Prostate gland (tissue), 2 donors: ENCODE measurements around the gene PLA2G4F. TPM values are rescaled to one million over a fixed set of nuclear protein-coding genes. Genes with fewer than 3 reads are reported as not detected.
A peak's percentile ranks its signal among the peaks of the same experiment; 100 is the strongest.

Experiments used
- DNase-seq: peaks from one replicate; pipeline ENCODE4 v3.0.0-alpha.2; 2019; ENCODE audit warnings: low spot score
- H3K27ac ChIP-seq, 2 donors: fragments of 200-600 bp; sonication (generic); 2 replicates each; pipeline ENCODE4 v1.5.1; 2017 to 2019
- H3K27me3 ChIP-seq: fragments of 200-600 bp; sonication (generic); replicated peaks from 2 replicates; pipeline ENCODE4 v1.5.1; 2019; ENCODE audit not compliant: insufficient read depth
- H3K36me3 ChIP-seq, 2 donors: fragments of 200-600 bp; sonication (generic); 1 replicate in 1 of 2; 2 replicates in 1 of 2; pipeline versions ENCODE4 v1.5.1 to v1.8.1; 2017 to 2019
- H3K4me1 ChIP-seq: fragments of 200-600 bp; sonication (generic); replicated peaks from 2 replicates; pipeline ENCODE4 v1.5.1; 2019
- H3K4me3 ChIP-seq, 2 donors: fragments of 200-600 bp; sonication (generic); 2 replicates each; pipeline ENCODE4 v1.5.1; 2017 to 2019
- H3K9me3 ChIP-seq: fragments of 200-600 bp; sonication (generic); 2 replicates; pipeline ENCODE4 v1.5.1; 2017
- CTCF ChIP-seq, 4 experiments: fragments of 200-600 bp in 2 of 4; fragments of 450-650 bp in 2 of 4; sonication (generic) in 2 of 4; IDR thresholded peaks; 1 replicate in 3 of 4; 2 replicates in 1 of 4; pipeline ENCODE4 v1.5.1; 2016 to 2019; ENCODE audit warnings: antibody characterized with exemption in 4 of 4, mild to moderate bottlenecking in 2 of 4, moderate library complexity in 2 of 4
- POLR2A ChIP-seq: fragments of 450-650 bp; IDR thresholded peaks from one replicate; pipeline ENCODE4 v1.6.1; 2016; ENCODE audit warnings: antibody characterized with exemption, mild to moderate bottlenecking
- POLR2AphosphoS5 ChIP-seq: sonication (generic); formaldehyde crosslinking; IDR thresholded peaks from one replicate; pipeline ENCODE4 v1.6.1; 2017; ENCODE audit warnings: antibody characterized with exemption
- WGBS: methylation state at CpG from one replicate; pipeline ENCODE4 v1.1.5; 2018; 5-methylcytosine and 5-hydroxymethylcytosine counted together
- intact Hi-C: fragments of 100-400 bp; cut with DNase I; formaldehyde crosslinking; loops from one replicate; pipeline ENCODE4 v1.14.2; 2022
- total RNA-seq, 2 donors: library from RNA; depleted of rRNA; stranded (reverse); fragments of >200 nt; gene quantifications; one replicate each; pipeline ENCODE4 v1.1.0, GENCODE V29; 2016

Gene PLA2G4F
- total RNA-seq, 2 donors from 2014 or later: 16.0 to 36.9 TPM

GRCh38 chr15:42137461-42138261 is 18.8 kb downstream of the PLA2G4F start:
- WGBS: 44% methylated on average over 11 of the region's 11 CpGs
- H3K4me1 ChIP-seq: no peaks in the 10 kb centered on the region
- no peaks in the 10 kb centered on the region for H3K9me3 ChIP-seq
- H3K36me3 ChIP-seq: no peaks in the 10 kb centered on the region
- DNase-seq: no peak
- TF ChIP-seq POLR2A (no peak), CTCF (IDR thresholded peaks at IDR 0.05) (peak; percentile 27 to 69 (median 46)), POLR2AphosphoS5 (peak; percentile 9)
- no peak overlapping the region for H3K4me3 ChIP-seq
- intact Hi-C loops: loop anchor here (5.0 kb wide), 2 partner anchors 70 to 145 kb away; no protein-coding TSS in a partner anchor
- H3K27me3 ChIP-seq: no peaks in the 10 kb centered on the region
- no peak overlapping the region for H3K27ac ChIP-seq

- TF ChIP-seq CTCF (IDR thresholded peaks at IDR 0.05) (no peak), POLR2AphosphoS5 (no peak), POLR2A (no peak)
- H3K4me1 ChIP-seq: no peaks in the 10 kb centered on the region
- no peak for DNase-seq
- no peaks in the 10 kb centered on the region for H3K36me3 ChIP-seq
- no peak overlapping the region for H3K4me3 ChIP-seq
- H3K27me3 ChIP-seq: no peaks in the 10 kb centered on the region
- intact Hi-C loops: loop anchor here (5.0 kb wide), 2 partner anchors 69 to 144 kb away; no protein-coding TSS in a partner anchor
- H3K27ac ChIP-seq: no peak overlapping the region
- WGBS: 83% methylated on average over 11 of the region's 11 CpGs
- H3K9me3 ChIP-seq: no peaks in the 10 kb centered on the region
Measured at GRCh38 chr15:42136513-42136912, 19.9 kb downstream of the PLA2G4F start.

- intact Hi-C loops: loop anchor here (5.0 kb wide), 2 partner anchors 68 to 143 kb away; no protein-coding TSS in a partner anchor
- Histone ChIP-seq H3K27me3 (no peaks in the 10 kb centered on the region), H3K9me3 (no peaks in the 10 kb centered on the region), H3K36me3 (no peaks in the 10 kb centered on the region), H3K4me3 (no peak overlapping the region), H3K27ac (no peak overlapping the region), H3K4me1 (no peaks in the 10 kb centered on the region)
- DNase-seq: no peak
- no peak for TF ChIP-seq POLR2AphosphoS5
- TF ChIP-seq CTCF (IDR thresholded peaks at IDR 0.05): no peak
- no peak for TF ChIP-seq POLR2A
- 61% methylated on average over 1 of the region's 1 CpG for WGBS
Measured at GRCh38 chr15:42135351-42135750, 21.1 kb downstream of the PLA2G4F start.

GRCh38 chr15:42134617-42135245 is 21.7 kb downstream of the PLA2G4F start:
- intact Hi-C loops: loop anchor here (5.0 kb wide), 2 partner anchors 67 to 142 kb away; no protein-coding TSS in a partner anchor
- 86% methylated on average over 6 of the region's 6 CpGs for WGBS

More at GRCh38 chr15:42134617-42135245, 21.7 kb downstream of the PLA2G4F start:
- H3K27ac ChIP-seq: no peak overlapping the region
- no peaks in the 10 kb centered on the region for H3K36me3 ChIP-seq
- no peak overlapping the region for H3K4me3 ChIP-seq
- TF ChIP-seq CTCF (IDR thresholded peaks at IDR 0.05): no peak
- no peak for TF ChIP-seq POLR2A
- TF ChIP-seq POLR2AphosphoS5: no peak
- no peaks in the 10 kb centered on the region for H3K27me3 ChIP-seq
- no peaks in the 10 kb centered on the region for H3K9me3 ChIP-seq
- no peaks in the 10 kb centered on the region for H3K4me1 ChIP-seq
- DNase-seq: no peak
